Neural progenitor cell (in vitro differentiated cells): ENCODE measurements around the gene SKIL.
"Not testable (repeated sequence)": the region's sequence is repeated elsewhere in the genome, so short reads cannot be mapped to it uniquely, and the experiment has no call there.

ENCODE experiments used
- CTCF ChIP-seq: fragments of 200-600 bp; sonication (generic); IDR thresholded peaks from 2 replicates; pipeline ENCODE4 v1.5.1; 2017; ENCODE audit warnings: antibody characterized with exemption, mild to moderate bottlenecking
- EZH2 ChIP-seq: fragments of 200-600 bp; sonication (generic); IDR thresholded peaks from 2 replicates; pipeline ENCODE4 v1.6.1; 2017; ENCODE audit warnings: antibody characterized with exemption, mild to moderate bottlenecking, moderate library complexity

GRCh38 chr3:170343859-170344258, 13.7 kb upstream of the SKIL start:
- TF ChIP-seq CTCF, EZH2: not testable (repeated sequence)
